IMR-90 (cell line): ENCODE measurements around the gene GABBR2. TPM values are rescaled to one million over a fixed set of nuclear protein-coding genes. Genes with fewer than 3 reads are reported as not detected.

Experiments used
- ATAC-seq: fragments of 200-7000 bp; cut with Tn5 transposase; 2 replicates; pipeline ENCODE4 v1.9.1; 2020; ENCODE audit warnings: low read depth, mild to moderate bottlenecking, moderate library complexity
- BruUV-seq: library from RNA; stranded (reverse); fragments of 400-500 nt; replicated peaks from 2 replicates; lab custom pipeline; 2021; lab: Mats Ljungman, UMichigan
- CTCF ChIA-PET: fragments of 300-600 bp; formaldehyde crosslinking; extraction: SDS; loops from one replicate; lab custom pipeline; 2021; ENCODE audit warnings: antibody characterized with exemption; lab: Yijun Ruan, JAX
- POLR2A ChIA-PET: fragments of 300-600 bp; sonication (Branson Sonifier 250); formaldehyde crosslinking; loops from one replicate; lab custom pipeline; 2022; ENCODE audit warnings: antibody characterized with exemption; ENCODE audit not compliant: unreplicated experiment; lab: Charles Lee
- DNase-seq: peaks from one replicate; pipeline ENCODE4 v3.0.0; 2013
- H2AFZ ChIP-seq: replicated peaks from 2 replicates; pipeline ENCODE3; 2013; ENCODE audit warnings: low read length, mild to moderate bottlenecking; ENCODE audit not compliant: poor library complexity
- H2AK5ac ChIP-seq: 2 replicates; pipeline ENCODE4 v1.6.1; 2013; ENCODE audit warnings: low read depth, low read length, inconsistent platforms
- H2AK9ac ChIP-seq: replicated peaks from 2 replicates; pipeline ENCODE3; 2013; ENCODE audit warnings: mild to moderate bottlenecking, low read depth, low read length, moderate library complexity; ENCODE audit not compliant: poor library complexity
- H2BK120ac ChIP-seq: 2 replicates; pipeline ENCODE4 v1.6.1; 2013; ENCODE audit warnings: low read depth, low read length, inconsistent platforms
- H2BK15ac ChIP-seq: 3 replicates; pipeline ENCODE4 v1.6.1; 2013; ENCODE audit warnings: low read depth, low read length, inconsistent platforms
- H2BK20ac ChIP-seq: 2 replicates; pipeline ENCODE4 v1.6.1; 2013; ENCODE audit warnings: low read depth, mild to moderate bottlenecking, inconsistent platforms, low read length, moderate library complexity
- H2BK5ac ChIP-seq: 2 replicates; pipeline ENCODE4 v1.6.1; 2013; ENCODE audit warnings: mild to moderate bottlenecking, low read depth, low read length, inconsistent platforms; ENCODE audit not compliant: poor library complexity, severe bottlenecking
- H3K14ac ChIP-seq: replicated peaks from 2 replicates; pipeline ENCODE4 v1.6.1; 2013; ENCODE audit warnings: low read depth, low read length, inconsistent platforms
- H3K18ac ChIP-seq: 2 replicates; pipeline ENCODE4 v1.6.1; 2013; ENCODE audit warnings: low read depth, low read length, control low read depth
- H3K23ac ChIP-seq: 2 replicates; pipeline ENCODE4 v1.6.1; 2013; ENCODE audit warnings: low read depth, low read length, inconsistent platforms
- H3K27ac ChIP-seq: 2 replicates; pipeline ENCODE4 v1.5.1; 2013; ENCODE audit warnings: mild to moderate bottlenecking, control low read depth, low read length; ENCODE audit not compliant: insufficient read depth
- H3K27me3 ChIP-seq: 2 replicates; pipeline ENCODE4 v1.6.1; 2013; ENCODE audit warnings: low read length; ENCODE audit not compliant: control insufficient read depth, insufficient read depth
- H3K36me3 ChIP-seq: 2 replicates; pipeline ENCODE4 v1.6.1; 2013; ENCODE audit warnings: low read length, mixed read lengths; ENCODE audit not compliant: control insufficient read depth, insufficient read depth
- H3K4ac ChIP-seq: 2 replicates; pipeline ENCODE4 v1.6.1; 2013; ENCODE audit warnings: low read depth, low read length, inconsistent platforms
- H3K4me1 ChIP-seq: 2 replicates; pipeline ENCODE4 v1.6.1; 2013; ENCODE audit warnings: low read length, mixed read lengths; ENCODE audit not compliant: control insufficient read depth, insufficient read depth
- H3K4me2 ChIP-seq: 2 replicates; pipeline ENCODE4 v1.6.1; 2013; ENCODE audit warnings: low read depth, mild to moderate bottlenecking, control low read depth, low read length, moderate library complexity
- H3K4me3 ChIP-seq: 2 replicates; pipeline ENCODE4 v1.5.1; 2013; ENCODE audit warnings: low read depth, mild to moderate bottlenecking, control low read depth, low read length, moderate library complexity; ENCODE audit not compliant: insufficient read depth
- H3K56ac ChIP-seq: 2 replicates; pipeline ENCODE4 v1.6.1; 2013; ENCODE audit warnings: low read length, inconsistent platforms; ENCODE audit not compliant: insufficient read depth; ENCODE audit errors: extremely low read depth
- H3K79me1 ChIP-seq, 2 experiments: 2 replicates each; pipeline ENCODE4 v1.6.1; 2013; ENCODE audit warnings: low read length in 2 of 2, inconsistent platforms in 1 of 2, low read depth in 1 of 2
- H3K9ac ChIP-seq: 2 replicates; pipeline ENCODE4 v1.6.1; 2013; ENCODE audit warnings: low read depth, low read length, control low read depth
- H3K9me1 ChIP-seq: 2 replicates; pipeline ENCODE4 v1.6.1; 2013; ENCODE audit warnings: low read length, inconsistent platforms; ENCODE audit not compliant: insufficient read depth
- H3K9me3 ChIP-seq: 2 replicates; pipeline ENCODE4 v1.6.1; 2013; ENCODE audit warnings: low read length; ENCODE audit not compliant: control insufficient read depth, insufficient read depth
- H4K20me1 ChIP-seq: 2 replicates; pipeline ENCODE4 v1.6.1; 2013; ENCODE audit warnings: low read length, inconsistent platforms; ENCODE audit not compliant: insufficient read depth
- H4K5ac ChIP-seq: 2 replicates; pipeline ENCODE4 v1.6.1; 2013; ENCODE audit warnings: mild to moderate bottlenecking, low read depth, low read length, control low read depth
- H4K8ac ChIP-seq, 2 experiments: 2 replicates each; pipeline ENCODE4 v1.6.1; 2013; ENCODE audit warnings: low read depth in 2 of 2, low read length in 2 of 2, control low read depth in 1 of 2, inconsistent platforms in 1 of 2
- H4K91ac ChIP-seq: 2 replicates; pipeline ENCODE4 v1.6.1; 2013; ENCODE audit warnings: low read depth, low read length, inconsistent platforms; ENCODE audit not compliant: insufficient read depth
- BHLHE40 ChIP-seq: fragments of 150-350 bp; IDR thresholded peaks from 2 replicates; pipeline ENCODE4 v1.6.1; 2016; ENCODE audit warnings: mild to moderate bottlenecking, low read depth, low read length
- CEBPB ChIP-seq: IDR thresholded peaks from 2 replicates; pipeline ENCODE4 v1.6.1; 2012; ENCODE audit warnings: low read depth, low read length, improper control_type of control experiment
- CHD1 ChIP-seq: IDR thresholded peaks from 2 replicates; pipeline ENCODE4 v1.6.1; 2012; ENCODE audit warnings: low read depth, low read length, improper control_type of control experiment
- CTCF ChIP-seq: conservative IDR thresholded peaks from 2 replicates; pipeline ENCODE4 v1.5.1; 2012; ENCODE audit warnings: mild to moderate bottlenecking, low read depth, low read length, improper control_type of control experiment
- RAD21 ChIP-seq: IDR thresholded peaks from 2 replicates; pipeline ENCODE4 v1.6.1; 2012; ENCODE audit warnings: low read length, improper control_type of control experiment
- WGBS, 2 experiments: methylation state at CpG; one replicate each; pipeline versions ENCODE4 v1.1.5 to v1.1.7; 2013; ENCODE audit warnings: missing lambda C conversion rate in 2 of 2; ENCODE audit not compliant: insufficient read length in 1 of 2; ENCODE audit errors: extremely low coverage in 2 of 2; 5-methylcytosine and 5-hydroxymethylcytosine counted together
- dilution Hi-C: fragments of 300-500 bp; cut with HindIII; formaldehyde crosslinking; loops from one replicate; pipeline ENCODE4 v1.14.3; 2018; ENCODE audit warnings: low sequenced_read_pairs; ENCODE audit not compliant: unreplicated experiment
- in situ Hi-C: fragments of 300-500 bp; cut with MboI; formaldehyde crosslinking; loops from 3 replicates; pipeline ENCODE4 v1.14.3; 2019; ENCODE audit warnings: low sequenced_read_pairs, inconsistent platforms, mixed read lengths
- intact Hi-C: fragments of 100-400 bp; cut with micrococcal nuclease; formaldehyde crosslinking; loops from 2 replicates; pipeline ENCODE4 v1.10.0; 2022
- polyA plus RNA-seq, 3 experiments: library from polyadenylated mRNA; depleted of rRNA; stranded (reverse); fragments of >200 nt; gene quantifications; 2 replicates each; pipeline ENCODE4 v1.2.3, GENCODE V29; 2012; ENCODE audit warnings: low replicate concordance in 1 of 3
- total RNA-seq: library from RNA; depleted of rRNA; stranded (reverse); fragments of >200 nt; gene quantifications from 2 replicates; pipeline ENCODE4 v1.2.3, GENCODE V29; 2012
- TF ChIP-seq, protein P1 (sequence below): fragments of 150-350 bp; IDR thresholded peaks from 2 replicates; pipeline ENCODE4 v1.6.1; 2016; ENCODE audit warnings: low read depth, mild to moderate bottlenecking, low read length, moderate library complexity, borderline replicate concordance

Gene GABBR2
- total and polyA plus RNA-seq, 2 of the 4 experiments (the other 2 are of a cell fraction) = 14.2 to 20.3 TPM

DNA sequence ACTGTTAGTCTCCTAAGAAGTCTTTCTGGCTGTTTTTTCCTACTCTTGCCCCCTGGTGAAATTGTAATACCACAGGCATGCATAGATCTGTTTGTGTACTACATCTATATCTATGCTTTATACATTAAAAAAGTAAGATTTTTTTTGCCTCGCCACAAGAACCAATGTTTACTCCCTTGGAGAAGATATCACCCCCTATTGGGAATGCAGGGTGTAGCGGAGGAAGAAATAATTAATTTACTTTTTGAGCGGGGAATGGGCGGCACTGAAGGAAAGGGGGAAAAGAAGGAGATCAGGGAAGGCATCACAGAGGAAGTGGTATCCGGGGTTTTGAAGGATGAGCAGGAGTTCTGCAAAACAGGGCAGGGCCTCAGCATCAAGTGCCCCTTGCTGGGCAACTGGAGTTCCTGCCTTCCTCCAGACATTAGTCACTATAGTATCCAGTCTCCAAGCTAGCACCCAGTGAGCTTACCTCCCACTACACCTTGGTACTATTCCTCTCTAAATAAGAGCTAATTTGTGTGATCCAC lies 134.9 kb downstream of the GABBR2 start:
- H3K27me3 ChIP-seq = no peaks in the 10 kb centered on the region; the same call in 1 of the 2 replicates
- no peak overlapping the region for H4K8ac ChIP-seq
- no peak overlapping the region for H2AK5ac ChIP-seq
- no TSS peak for BruUV-seq
- no peak overlapping the region for H3K4me2 ChIP-seq
- no peak overlapping the region for H2AFZ ChIP-seq
- H2BK15ac ChIP-seq = no peak overlapping the region
- no peak overlapping the region for H3K14ac ChIP-seq
- H3K56ac ChIP-seq = no peak overlapping the region
- in situ Hi-C loops (no loop called here), intact Hi-C loops (loop anchor here (10.0 kb wide), 1 partner anchor 131 kb away; the partner anchor contains the start of gene GABBR2), dilution Hi-C loops (no loop called here)
- 0 out of 2 replicates have a peak, but pooled peaks have one; percentile 12 for TF ChIP-seq CTCF
- TF ChIP-seq, protein P1, sequence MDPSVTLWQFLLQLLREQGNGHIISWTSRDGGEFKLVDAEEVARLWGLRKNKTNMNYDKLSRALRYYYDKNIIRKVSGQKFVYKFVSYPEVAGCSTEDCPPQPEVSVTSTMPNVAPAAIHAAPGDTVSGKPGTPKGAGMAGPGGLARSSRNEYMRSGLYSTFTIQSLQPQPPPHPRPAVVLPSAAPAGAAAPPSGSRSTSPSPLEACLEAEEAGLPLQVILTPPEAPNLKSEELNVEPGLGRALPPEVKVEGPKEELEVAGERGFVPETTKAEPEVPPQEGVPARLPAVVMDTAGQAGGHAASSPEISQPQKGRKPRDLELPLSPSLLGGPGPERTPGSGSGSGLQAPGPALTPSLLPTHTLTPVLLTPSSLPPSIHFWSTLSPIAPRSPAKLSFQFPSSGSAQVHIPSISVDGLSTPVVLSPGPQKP = no peak
- no peak for TF ChIP-seq CEBPB
- TF ChIP-seq RAD21 = no peak
- TF ChIP-seq BHLHE40 = no peak
- TF ChIP-seq CHD1 = no peak
- H3K4me3 ChIP-seq = no peak overlapping the region
- no peaks in the 10 kb centered on the region for H4K20me1 ChIP-seq
- ATAC-seq (no peak), DNase-seq (no peak)
- no peak overlapping the region for H2BK5ac ChIP-seq
- H3K9ac ChIP-seq = no peak overlapping the region
- no peak overlapping the region; the same call in 1 of the 2 replicates for H4K91ac ChIP-seq
- H2BK120ac ChIP-seq = no peak overlapping the region
- ChIA-PET POLR2A (no interaction called here), CTCF (interaction anchor here (1.3 to 1.5 kb wide), 2 partner anchors 39 to 51 kb away, joined by 3 read pairs; no protein-coding TSS in a partner anchor)
- H2BK20ac ChIP-seq = no peak overlapping the region
- H3K27ac ChIP-seq = no peak overlapping the region
- H3K18ac ChIP-seq = no peak overlapping the region
- no peak overlapping the region for H4K5ac ChIP-seq
- peaks cover 14% of the 10 kb centered on the region for H3K4me1 ChIP-seq
- peaks cover 3% of the 10 kb centered on the region; the same call in 1 of the 2 replicates for H3K36me3 ChIP-seq
- WGBS, 2 experiments = no CpG with 5 or more reads among the region's 5 CpGs
- H3K9me1 ChIP-seq = peaks cover 10% of the 10 kb centered on the region
- no peak overlapping the region; the same call in 1 of the 2 replicates for H3K4ac ChIP-seq
- no peaks in the 10 kb centered on the region for H3K9me3 ChIP-seq
- peaks cover 0 to 13% of the 10 kb centered on the region in 2 experiments; a peak in 2 of 4 replicates for H3K79me1 ChIP-seq
- H3K23ac ChIP-seq = no peak overlapping the region
- no peak overlapping the region for H2AK9ac ChIP-seq
